Uterus (tissue), 2 donors: ENCODE data around the gene CACHD1.

Experiments
- CTCF ChIP-seq, 4 experiments: fragments of 200-600 bp in 2 of 4; fragments of 450-650 bp in 2 of 4; sonication (generic) in 2 of 4; IDR thresholded peaks; one replicate each; pipeline ENCODE4 v1.5.1; 2016 to 2019; ENCODE audit warnings: antibody characterized with exemption in 4 of 4, mild to moderate bottlenecking in 2 of 4, moderate library complexity in 1 of 4
- POLR2A ChIP-seq, 2 donors: fragments of 450-650 bp; IDR thresholded peaks; one replicate each; pipeline ENCODE4 v1.6.1; 2016; ENCODE audit warnings: antibody characterized with exemption in 2 of 2, mild to moderate bottlenecking in 1 of 2, moderate library complexity in 1 of 2

GRCh38 chr1:64608651-64609048 is 138.7 kb downstream of the CACHD1 start:
- TF ChIP-seq POLR2A (IDR thresholded peaks at IDR 0.05) (no peak), CTCF (IDR thresholded peaks at IDR 0.05) (no peak)
